ENCODE data around the gene GPATCH11.

- no peak for TF ChIP-seq CTCF (IDR thresholded peaks at IDR 0.05; ENCODE audit: insufficient read depth, low read length, poor library complexity, severe bottlenecking)
- TF ChIP-seq EZH2phosphoT487 (conservative IDR thresholded peaks at IDR 0.05; ENCODE audit: low read length) = no peak
Measured at GRCh38 chr2:37084797-37085196, 479 bp downstream of the GPATCH11 start.
